HG03378 (cell line): ENCODE data around the gene VAV2.

ENCODE experiments used
- ATAC-seq: cut with Tn5 transposase; IDR thresholded peaks from one replicate; pipeline ENCODE4 v1.9.1; 2021; ENCODE audit warnings: mild to moderate bottlenecking, moderate library complexity; ENCODE audit not compliant: unreplicated experiment

The VAV2 gene

DNA sequence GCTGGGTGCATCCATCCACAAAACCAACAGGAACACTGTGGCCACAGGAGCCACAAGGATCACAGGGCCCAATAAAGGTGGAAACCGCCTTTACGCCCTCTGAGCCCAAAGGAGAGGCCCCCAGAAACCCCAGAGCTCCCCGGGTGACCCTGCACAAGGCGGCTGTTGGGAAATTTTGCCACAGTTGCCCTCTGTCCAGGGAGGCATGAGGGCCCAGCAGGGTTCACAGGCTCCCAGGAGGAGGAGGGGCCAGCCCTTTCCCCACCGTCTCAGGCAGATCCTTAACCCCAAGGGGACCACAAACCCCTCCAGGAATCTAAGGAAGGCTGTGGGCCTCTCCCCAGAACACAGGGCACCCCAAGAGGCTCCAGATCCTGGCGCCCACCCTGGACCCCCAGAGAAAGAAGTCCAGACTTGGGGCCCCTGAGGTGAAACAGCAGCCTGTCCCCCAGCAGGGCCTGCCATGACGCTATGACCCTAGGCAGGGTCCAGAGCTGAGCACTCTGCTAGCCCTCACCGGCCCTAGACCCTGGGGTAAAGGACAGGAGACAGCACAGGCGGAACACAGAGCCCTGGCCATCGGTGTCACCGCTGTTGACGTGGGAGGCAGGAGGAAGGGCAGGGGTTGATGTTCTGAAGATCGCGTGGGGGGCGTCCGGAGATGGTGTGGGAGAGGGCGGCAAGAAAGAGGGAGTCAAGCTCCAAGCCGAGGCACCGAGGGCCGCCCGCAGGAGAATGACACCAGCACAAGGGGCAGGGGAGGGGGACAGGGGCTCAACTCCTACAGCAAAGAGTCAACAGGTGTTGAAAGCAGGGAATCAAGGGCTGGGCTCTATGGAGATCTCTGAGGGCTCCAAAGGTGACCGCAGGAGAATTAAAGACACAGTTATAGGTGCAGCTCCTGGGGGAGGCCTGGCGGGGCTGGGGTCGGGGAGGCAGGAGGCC lies 97.5 kb downstream of the VAV2 start:
- no peak for ATAC-seq

DNA sequence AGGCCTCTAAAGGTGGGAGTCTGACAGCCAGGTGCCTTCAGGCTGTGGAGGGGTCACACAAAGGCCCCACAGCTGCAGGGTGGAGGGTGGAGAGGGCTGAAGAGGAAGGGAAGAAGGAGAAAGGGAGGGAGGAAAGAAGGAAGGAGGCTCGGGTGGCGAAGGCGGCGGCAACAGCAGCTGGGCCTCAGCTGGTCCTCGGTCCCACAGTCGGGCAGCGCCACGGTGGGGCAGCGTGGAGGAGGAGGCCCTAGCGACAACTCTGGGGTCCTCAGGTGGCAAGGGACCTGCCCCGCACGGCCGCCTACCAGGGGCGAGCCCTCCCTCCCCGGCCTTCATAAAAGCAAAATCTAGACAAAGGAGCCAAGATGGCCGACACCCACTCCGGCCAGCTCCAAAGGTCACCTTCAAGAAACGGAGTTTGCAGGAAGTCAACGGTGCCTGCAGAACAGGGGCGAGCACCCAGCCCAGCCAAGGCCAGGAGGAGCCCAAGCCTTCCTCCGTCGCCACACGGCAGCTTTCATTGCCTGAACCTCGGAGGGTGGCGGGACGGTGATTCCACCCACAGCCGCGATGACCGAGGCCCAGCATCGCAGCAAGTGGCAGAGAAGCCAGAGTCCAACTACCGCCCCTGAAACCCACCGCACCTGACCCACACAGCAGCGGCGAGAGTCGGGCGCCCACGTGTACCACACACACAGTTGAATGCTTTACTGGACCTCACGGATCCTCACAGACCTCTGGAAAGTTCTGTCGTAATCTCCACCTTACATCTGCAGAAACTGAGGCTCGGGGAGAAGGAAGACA lies 98.7 kb downstream of the VAV2 start:
- ATAC-seq: no peak

DNA sequence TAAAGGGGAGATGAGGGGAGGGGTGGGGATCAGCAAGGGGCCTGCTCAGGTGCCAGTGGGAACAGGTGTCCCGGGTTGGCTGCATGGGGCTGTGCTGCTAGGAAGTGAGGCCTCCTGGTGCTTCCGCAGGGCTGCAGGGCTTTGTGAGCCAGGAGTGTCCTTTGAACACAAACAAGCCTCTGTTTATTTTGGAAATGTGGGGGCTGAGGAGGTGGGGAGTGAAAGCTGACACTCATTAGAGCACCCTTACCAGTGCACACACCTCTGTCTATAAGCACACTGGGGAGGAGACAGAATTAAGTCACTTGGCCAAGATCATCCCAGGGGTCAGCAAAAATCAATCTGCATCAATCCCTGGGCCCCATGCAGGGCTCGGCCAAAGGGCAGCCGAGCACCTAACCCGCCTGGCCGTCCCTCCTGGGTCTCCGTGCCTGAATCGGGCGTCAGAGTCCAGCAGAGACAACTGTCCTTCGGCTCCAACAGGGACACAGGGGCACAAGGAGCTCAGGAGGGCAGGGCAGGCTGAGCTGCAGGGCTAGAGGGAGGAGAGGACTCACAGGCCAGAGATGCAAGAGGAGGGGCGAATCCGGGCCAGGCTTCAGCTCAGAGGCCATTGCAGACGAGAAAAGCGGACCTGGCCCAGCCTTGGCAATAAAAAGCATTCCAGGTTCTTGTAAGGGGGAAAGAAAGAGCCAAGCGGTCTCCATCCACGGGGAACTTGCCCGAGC lies 99.8 kb downstream of the VAV2 start:
- ATAC-seq: no peak

DNA sequence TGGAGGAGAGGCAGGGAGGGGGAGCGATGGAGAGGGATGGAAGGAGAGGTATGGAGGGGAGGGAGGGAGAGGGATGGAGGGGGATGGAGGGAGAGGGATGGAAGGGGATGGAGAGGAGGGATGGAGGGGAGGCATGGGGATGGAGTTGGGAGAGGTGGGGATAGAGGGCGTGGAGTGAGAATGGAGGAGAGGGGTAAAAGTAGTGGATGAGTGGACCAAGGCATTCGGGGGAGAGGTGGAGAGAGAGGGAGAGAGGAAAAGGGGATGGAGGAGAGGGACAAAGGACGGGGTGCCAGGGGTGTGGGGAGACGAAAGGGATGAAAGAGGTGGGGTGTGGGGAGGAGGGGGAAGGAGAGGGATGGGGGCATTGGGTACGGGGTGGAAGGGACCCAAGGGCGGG lies 100.4 kb downstream of the VAV2 start:
- ATAC-seq: no peak

DNA sequence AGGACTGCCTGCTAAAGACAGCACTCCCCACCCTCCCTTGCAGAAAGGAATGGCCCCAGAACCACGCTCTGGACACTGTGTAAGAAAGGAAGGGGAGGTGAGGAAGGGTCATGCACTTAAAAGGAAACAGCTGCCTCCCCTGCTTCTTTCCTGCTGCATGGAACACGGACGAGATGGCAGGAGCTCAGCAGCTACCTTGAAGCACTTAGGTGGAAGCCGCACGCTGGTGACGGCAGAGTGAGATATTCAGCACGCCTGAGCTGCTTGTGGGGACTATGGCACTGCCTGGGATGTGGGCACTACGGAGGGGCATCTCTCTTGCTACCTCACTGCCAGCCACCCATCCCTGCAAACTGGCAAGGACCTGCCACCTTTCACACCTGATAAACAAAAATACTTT lies 101.5 kb downstream of the VAV2 start:
- no peak for ATAC-seq

DNA sequence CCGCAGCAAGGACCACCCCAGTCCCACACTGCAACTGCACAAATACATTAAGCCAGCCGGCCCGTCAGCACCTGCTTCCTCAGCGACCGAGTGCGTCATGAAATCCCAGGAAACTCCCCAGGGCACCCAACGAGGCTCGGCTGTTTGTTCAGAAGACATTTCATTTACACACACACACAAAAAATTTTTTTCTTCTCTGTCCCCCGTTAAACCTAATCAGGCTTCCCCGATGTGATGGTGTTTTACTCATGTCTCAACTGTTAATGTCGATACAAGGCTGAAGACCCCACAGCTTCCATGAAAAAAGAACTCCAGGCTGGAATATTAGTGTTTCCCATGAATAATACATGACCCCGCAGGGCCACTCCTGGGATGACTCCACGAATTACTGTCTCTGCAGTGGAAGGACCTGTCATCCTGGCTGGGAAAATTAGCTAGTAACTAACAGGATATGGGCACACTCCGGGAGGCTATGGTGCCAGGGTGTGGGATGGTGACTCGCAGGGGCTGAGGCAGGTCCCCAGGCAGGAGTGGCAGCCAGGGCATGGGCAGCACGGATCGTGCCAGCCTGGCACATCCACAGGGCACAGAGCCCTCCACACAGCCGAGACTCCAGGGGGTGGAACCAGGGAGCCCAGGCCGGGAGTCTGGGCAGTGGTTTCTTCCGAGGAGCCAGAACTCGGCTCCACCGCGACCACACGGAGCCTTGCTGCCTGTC lies 102.4 kb downstream of the VAV2 start:
- no peak for ATAC-seq

DNA sequence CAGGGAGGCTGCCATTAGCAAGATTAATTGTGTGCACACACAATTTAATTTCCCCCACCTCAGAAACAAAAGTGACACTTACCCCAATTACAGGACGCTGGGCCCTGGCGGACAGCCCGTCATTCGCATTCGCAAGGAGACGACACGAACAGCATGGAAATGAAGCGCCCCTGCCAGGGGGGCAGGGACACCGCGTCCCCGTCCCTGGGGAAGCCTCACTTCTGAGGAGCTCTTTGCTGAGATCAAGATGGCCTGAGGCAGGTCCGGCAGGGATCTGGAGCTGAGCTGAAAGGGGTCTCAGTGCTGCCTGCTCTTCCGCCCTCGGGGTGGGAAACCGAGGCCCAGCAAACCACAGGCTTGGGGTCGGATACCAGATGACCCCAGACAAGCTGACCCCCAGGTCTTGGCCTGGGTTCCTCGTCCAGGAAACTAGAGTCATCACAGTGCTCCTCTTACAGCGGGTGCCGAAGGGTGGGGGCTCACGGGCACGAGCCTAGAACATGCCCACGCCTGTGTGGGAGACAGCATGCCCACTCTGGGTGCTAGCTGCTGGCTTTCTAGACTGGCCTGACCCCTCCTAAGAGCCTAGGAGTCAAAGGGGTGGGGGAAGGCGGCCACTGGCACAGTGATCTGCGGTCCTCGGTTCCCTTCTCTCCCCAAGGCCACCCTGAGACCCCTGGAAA lies 103.2 kb downstream of the VAV2 start:
- ATAC-seq: no peak

DNA sequence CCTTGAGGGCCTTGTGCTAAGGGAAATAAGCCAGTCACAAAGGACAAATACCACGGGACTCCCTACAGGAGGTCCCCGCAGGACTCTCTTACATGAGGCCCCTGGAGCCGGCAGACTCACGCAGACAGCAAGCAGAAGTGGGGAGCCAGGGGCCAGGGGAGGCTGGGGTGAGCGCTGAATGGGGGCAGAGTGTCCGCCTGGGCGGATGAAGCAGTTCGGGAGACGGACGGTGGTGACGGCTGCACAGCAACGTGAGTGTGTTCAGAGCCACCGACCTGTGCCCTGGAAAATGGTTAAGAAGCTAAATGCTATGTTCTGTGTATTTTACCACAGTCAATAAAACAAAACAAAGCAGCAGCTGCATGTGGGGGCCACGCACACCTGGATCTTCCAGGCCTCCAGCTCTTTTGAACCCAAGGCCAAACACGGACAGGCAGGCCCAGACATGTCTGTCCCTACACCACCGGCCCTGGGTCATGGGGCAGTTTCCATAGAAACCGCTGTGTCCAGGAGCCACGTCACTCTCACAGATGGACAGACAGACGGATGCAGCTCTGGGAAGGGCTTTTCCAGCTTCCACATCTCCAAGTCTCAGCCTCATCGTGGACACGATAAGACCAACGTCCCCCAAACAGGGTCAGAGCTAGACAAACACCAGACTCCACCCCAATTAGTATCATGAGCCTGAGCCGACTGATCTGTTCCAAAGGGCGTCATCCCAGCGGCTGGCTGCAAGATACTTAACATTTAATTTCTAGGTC lies 103.9 kb downstream of the VAV2 start:
- no peak for ATAC-seq

DNA sequence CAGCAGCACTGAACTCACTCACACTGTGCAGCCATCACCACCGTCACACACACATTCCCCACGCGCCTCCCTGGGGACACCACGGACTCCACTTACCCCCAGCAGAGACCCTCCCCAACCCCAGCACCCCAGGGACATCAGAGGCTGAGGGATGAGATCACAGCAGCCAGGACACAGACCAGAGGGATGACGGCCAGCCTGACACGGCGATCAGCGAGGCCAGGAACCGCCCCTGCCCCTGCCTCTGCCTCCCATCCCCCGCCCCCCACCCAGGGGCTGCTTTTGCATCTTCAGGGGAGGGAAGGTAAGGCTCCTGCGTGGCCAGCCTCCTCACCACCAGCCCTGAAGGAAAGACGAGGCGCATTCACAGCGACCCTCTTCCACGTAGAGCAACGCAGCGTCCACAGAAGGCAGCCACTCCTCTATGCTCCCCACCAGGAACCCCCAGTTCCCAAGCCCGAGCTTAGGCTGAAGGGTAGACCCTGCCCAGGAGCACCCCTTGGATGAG lies 104.5 kb downstream of the VAV2 start:
- ATAC-seq: no peak

DNA sequence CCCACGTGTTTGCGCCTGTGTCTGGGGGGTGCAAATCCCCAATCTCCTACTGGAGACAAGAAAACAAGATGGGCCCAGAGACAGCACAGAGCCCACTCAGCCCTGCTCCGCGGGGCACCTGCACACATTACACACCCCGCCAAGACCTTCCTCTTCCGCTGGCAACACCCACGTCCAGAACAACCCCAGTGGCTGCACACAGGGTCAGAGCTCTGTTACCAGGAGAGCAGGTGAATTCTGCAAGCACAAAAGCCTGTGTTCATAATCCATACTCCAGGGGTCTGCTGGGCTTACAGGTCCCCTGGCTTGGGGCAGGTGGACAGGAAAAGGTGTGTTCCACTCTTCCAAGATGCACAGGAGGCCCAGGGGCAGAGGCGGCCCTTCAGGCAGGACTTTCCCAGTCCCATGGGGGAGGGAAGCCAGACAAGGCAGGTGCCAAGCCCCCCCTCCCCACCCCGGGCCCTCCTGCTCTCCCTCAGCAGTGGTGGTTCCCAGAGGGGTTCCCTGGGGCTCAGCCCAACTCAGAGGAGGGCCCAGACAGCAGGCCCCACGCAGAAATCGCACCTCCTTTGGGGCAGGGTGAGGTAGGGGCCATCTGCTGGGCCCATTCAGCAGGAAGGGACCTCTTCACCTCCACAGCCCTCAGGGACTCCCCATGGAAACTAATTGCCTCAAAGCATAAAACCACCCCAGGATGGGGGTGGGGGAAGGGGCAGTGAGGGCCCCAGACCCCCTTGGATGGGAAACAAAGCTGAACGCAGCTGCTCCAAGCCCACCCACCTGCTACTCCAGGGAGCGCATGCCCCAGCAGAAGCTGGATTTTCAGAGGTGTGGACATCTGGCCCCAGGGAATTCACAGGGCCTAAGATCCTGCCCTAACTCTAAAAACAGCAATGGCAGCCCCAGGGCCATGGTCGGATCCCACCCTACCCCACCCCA lies 105.3 kb downstream of the VAV2 start:
- ATAC-seq: no peak

DNA sequence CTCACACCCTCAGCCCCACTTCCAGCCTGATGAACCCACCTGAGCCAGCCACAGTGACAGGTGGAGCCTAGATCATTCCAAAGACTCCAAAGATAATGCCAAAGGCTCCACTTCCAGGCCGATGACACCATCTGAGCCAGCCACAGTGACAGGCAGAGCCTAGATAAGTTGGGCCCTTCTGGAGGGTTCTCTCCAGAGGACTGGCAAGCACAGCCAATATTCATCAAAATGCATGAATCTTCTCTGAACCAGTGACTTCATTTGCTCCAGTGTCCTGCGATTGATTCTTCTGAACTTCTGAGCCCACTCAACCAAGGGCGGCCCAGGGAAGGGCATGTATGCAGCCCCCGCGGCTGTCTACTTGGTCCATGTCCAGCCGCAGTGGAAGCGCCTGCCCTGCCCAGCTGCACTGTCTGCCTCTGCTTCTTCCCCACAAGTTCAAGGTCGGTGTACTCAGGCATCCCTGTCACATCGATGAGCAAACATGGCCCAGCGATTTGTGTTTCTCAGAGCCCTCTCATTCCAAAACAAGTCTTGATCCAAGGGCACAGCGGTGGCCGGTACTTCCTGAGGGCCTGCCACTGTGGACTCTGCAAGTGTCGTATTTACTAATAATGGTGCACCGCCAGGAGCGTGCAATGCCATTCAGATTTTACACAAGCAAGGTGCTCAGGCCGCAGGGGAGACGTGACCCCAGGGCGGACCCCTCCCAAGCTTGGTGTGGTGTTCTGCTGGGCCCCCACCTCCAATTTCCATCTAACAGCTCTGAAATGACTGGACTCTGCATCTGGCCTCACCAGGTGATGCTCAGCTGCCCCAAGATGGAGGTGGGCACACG lies 107.0 kb downstream of the VAV2 start:
- no peak for ATAC-seq

DNA sequence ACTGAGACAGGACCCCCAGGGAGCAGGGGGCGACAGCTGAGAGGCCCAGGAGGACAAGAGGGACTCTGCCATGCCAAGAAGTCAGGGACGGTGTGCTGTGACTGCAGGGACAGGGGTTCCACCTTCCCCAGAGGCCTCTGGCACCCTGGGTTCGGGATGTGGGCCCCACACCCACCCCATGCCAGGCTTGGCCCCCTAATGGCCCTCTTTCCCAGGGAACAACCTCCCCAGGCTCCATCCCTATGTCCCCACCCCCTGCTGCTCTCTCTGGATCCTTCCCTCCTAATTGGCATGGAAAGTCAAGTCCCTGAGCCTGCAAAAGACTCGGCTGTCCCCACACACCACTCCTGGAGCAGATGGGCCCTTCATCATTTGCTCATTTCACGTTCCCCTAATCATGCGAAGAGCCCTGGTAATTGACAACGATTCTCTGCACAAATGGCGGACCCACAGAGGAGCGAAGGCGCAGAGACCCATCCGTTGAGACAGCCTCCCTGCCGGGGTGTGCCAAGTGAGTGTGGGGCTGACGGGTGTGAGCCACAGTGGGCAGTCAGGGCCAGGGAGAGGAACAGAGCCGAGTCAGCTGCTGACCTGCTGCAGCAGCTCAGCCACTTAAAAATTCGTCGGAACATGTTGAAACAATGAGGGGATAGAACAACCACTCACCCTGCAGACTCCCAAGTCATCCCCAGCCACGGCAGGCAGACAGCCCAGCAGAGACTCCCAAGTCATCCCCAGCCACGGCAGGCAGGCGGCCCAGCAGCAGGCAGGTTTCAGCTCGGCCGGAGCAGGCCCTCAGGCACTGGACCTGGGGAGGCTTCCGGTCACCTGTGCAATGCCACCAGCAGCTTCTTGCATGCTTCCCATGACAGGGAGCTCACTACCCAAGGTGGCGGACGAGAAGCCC lies 109.0 kb downstream of the VAV2 start:
- no peak for ATAC-seq

DNA sequence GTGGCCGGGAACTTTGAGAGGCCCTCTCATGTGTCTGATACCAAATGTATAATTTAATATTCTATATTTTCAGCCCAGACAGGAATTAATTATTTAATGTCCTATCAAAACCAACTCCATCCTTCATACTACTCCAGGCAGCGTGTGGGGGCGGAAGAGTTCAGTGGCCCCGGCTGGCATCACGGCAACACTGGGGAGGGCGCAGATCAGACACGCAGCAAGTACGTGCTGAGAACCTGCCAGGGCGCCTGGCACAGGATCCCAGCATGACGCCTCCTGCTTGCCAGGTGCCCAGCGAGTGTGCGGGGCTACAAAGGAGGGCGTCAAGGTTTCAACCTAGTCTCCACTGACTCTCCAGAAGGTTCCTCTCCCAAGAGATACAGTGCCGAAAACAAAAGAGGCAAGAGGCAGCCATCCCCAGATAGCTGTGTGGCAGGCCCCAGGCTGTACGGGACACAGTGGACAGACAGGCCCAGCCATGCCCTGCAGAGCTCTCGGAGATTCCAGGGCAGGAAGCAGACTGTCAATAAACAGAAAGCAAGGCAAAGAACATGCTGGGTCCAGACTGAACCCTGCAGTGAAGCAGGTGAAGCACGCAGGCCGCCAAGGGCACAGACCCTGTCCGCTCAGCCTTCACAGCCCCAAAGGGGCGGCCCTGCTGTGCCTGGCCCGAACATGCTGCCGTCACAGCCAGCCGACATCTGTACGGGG lies 110.3 kb downstream of the VAV2 start:
- ATAC-seq: no peak

DNA sequence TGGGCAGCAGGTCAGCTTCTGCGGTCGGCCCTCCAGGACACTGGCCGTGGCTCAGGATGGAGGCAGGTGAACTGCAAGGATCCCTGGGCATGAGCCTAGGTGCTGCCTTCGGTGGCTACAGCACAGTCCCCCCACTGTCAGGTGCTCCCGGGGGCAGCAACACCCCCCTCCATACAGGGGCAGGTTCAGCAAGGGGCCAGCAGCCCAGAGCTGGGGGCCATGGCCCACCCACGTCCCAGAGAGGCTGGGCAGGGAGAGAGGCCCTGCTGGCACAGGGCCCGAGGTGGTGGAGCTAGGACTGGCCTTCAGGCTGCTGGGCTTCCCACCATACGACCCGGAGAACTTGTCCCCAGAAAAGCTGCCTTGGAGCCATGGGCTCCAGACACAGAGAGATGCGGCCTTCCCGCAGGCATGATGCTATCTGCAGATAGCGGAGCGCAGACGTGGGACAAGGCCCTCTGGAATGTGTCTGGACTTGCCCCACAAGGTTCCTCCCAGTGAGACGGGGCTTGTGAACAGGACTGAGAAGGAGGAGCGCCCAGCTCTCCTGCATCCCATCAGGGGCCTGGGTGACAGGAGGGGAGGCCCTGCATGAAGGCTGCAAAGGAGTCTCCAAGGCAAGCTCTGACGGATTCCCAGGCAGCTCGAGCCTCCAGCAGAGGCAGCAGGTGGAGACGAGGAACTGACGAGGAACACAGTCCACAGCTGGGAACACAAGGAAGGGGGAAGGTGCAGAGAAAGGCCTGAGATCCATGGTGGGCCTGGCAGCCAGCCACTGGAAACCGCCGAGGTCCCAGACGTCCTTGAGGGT lies 111.1 kb downstream of the VAV2 start:
- ATAC-seq: no peak

DNA sequence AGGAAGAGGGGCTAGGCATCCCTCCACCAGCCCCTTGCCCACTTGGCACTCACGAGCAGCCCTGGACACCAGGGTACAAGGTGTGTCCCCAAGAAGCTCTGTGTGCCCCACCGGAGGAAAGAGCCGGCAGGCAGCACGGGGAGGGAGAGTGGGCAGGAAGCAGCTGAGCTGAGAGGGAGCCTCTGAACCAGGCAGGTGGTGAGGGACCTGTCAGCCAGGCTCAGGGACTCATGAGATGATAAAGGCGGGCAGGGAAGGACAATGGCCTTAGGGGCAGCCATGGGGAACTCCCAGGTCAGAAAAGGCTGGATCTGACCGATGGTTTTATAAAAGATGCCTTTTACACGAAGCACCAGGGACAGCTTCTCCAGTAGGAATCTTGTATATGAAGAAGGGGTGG lies 112.0 kb downstream of the VAV2 start:
- no peak for ATAC-seq
